DMS114 treated with DMSO at 0.1 percent for 48 hours (cell line): ENCODE data around the gene ISG20.

ENCODE experiments used
- DNase-seq: peaks from one replicate; lab custom pipeline; 2025; ENCODE audit not compliant: unreplicated experiment; lab: John Stamatoyannopoulos, UW

Gene ISG20

GRCh38 chr15:88653200-88654064, 14.6 kb downstream of the ISG20 start:
- no peak for DNase-seq

DNA sequence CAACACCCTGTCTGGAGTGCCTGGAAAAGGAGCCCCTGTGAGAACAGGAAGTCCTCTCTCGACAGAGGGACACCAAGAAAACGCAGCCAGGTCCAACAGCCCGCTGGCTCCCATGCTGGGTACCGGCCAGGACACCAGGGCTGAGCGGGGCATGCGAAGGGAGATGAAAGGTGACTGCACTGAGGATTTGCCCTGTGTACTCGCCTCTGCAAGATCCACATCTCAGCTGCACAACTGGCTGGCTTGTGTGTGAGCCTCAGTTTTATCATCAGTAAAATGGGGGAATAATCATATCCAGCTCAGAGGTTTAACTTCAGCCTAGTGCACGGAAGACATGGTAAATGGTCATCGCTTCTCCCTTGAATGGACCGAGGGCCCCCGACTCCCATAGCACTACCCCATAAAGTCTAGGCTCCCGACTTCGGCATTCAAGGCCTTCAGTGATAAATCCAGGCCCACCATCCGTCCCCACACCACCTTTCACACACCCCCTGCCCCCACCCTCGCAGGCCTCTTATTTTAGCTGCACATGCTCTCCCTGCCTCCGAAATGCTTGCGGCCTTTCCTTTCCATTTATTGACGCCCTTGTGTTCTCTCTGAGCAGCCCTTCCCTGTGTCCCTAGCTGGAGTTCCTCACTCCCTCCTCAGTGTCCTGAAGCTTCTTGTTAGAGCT, 15.8 kb downstream of the ISG20 start:
- DNase-seq: no peak

DNA sequence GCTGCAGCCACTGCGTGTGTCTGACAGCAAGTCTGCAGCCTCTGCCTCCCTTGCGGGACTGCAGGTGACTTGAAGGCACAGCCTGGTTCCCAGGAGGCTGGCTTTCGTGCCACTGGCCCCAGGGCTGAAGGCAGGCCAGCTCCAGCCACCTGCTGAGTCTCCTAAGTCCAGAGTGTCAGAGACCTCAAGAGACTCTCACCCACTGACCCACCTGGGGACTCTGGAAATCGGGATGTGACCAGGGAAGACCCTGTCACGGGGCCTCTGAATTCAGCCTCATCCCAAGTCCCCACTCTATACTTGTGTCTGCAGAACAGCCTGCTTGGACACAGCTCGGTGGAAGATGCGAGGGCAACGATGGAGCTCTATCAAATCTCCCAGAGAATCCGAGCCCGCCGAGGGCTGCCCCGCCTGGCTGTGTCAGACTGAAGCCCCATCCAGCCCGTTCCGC, 16.3 kb downstream of the ISG20 start:
- DNase-seq: no peak

- no peak for DNase-seq
Observed at GRCh38 chr15:88655800-88656488, 17.1 kb downstream of the ISG20 start.

GRCh38 chr15:88656760-88657221, 18.0 kb downstream of the ISG20 start:
- DNase-seq: no peak

DNA sequence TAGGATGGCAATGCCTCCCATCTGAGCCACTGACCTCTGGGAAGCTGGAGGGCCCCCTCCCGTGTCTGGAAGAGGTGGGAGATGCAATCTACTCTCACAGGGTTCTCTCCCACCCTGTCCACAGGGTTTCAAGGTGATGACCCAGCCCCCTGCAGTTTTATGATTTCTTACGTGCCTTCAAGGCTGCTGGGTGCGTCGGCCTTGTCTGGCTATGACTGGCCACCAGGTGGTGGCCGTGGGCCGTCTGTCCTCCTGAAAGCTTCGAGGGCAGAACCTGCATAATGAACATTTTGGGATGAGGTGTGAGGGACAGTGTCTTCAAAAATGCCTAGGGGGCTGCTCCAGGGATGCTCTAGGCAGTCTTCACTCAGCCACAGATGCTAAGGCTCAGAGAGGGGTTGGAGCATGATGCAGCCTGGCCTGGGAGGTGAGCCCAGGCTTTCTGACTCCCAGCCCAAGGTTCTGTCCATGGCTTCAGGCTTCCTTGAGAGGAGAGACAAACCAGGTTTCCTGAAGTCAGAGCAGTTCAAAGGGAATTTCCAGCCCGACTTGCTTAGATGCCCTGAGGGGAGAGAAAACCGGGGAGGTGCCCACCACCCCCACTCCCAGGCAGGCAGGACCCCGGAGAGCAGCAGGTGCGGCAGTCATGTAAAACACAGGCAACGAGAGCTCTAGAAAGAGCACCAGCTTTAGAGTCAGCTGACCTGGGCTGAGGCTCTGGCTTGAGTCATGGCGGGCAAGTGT, 18.7 kb downstream of the ISG20 start:
- DNase-seq: peak; percentile 36

- no peak for DNase-seq
Observed at GRCh38 chr15:88658070-88658965, 19.5 kb downstream of the ISG20 start.

DNA sequence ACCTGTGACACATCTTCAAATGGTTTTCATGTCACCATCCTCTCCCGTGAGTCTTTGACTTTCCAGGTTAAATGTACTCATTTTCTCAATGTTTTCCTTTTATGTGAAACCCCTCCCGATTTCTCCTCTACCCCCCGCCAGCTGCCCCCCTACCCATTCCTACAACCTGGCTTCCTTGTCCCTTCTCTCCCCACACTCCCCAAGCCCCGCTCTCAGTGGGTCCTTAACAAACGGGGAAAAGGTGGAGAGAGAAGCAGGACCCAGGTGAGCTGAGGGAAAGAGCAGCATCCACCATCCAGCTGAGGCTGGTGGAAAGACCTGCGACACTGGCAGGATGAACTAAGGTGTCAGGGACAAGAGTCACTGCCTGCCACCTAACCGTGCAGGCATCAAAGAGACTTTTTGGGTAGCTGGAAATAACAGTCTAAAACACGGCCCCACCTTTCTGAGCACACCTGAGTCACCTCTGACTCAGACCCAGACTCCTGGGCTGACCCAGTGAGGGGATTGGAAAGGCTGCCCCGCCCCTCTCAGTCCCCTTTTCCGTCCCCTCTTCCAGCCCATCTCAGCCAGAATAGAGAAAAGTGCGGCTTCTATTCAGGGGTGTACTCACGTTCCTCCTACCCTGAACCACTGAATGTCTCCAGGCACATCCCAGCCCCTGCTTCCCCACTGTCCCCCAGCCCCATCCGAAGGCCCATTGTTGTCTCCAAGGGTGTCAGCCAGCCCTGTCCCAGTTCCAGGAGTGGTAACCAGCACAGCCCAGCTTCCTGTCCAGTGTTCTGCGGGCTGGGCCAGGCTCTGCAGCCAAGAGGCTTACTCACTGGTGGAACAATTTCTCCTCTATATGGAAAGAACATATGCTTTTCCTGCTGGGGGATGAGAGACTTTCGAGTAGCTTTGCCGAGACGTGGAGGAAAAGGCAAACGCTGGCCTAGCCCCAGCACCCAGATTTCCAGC, 20.4 kb downstream of the ISG20 start:
- DNase-seq: no peak

DNA sequence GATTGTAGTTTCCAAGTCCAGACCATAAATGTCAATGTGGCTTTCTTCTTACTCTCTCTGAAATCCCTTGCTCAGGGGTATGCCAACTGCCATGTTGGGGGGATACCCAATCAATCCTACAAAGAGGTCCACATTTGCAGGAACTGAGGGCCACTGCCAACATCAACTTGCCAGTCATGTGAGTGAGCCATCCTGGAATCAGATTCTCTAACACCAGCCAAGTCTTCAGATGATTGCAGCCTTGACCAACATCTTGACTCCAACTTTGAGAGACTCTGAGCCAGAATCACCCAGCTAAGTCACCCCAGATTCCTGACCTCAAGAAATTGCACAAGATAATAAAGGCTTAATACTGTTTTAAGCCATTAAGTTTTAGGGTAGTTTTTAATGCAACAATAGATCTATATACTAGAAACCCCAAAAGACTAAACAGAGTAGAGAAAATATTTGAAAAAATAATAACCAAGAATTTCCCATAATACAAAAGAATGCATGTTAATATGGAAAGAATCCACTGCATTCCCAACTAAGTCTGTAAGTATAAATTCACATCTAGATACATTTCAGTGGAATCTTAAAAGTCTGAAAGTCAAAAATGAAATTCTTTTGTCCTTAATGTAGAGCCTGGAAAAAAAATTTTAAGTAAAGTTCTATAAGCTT, 22.4 kb downstream of the ISG20 start:
- DNase-seq: no peak

DNA sequence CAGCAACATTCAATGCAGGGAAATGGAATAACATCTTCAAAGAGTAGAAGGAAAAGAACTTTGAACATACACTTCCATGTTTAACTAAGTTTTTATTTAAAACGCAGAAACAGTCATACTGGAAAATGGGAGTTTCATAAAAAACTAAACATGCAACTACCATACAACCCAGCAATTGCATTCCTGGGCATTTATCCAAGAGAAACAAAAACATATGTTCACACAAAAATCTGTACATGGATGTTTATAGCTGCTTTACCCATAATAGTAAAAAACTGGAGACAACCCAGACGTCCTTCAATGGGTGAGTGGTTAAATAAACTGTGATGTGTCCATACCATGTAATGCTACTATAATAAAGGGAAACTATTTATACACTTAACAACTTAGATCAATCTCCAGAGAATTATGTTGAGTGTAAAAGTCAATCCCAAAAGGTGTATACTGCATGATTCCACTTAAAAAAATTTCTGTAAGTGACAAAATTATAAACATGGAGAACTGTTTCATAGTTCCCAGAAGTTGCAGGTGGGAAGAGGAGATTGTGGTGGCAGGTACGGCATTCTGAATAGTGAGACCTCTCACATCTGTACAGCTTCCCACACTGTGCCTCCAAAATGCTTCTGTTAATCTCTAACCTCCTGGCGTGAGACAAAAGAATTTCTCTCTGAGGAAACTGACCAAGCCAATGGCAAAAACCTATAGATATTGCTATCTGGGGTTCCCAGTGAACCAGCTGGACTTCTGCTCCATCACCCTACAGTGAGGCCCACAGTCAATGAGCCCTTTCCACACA, 23.1 kb downstream of the ISG20 start:
- DNase-seq: no peak

DNA sequence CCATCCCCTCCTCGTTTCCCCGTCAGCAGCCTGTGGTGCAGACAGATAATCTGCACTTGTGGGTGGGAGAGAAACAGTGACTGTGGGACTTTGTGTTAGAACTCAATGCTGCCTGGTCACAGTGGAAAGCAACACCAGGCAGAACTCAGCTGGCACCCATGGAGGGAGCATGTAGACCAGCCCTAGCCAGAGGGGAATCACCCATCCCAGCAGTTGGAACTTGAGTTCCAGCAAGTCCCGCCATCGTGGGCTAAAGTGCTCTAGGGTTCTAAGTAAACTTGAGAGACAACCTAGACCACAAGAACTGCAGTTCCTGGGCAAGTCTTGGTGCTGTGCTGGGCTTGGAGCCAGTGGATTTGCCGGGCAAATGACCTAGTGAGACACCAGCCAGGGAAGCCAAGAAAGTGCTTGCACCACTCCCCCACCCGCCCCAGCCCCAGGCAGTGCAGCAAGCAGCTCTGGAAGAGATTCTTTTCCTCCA, 24.4 kb downstream of the ISG20 start:
- no peak for DNase-seq

DNA sequence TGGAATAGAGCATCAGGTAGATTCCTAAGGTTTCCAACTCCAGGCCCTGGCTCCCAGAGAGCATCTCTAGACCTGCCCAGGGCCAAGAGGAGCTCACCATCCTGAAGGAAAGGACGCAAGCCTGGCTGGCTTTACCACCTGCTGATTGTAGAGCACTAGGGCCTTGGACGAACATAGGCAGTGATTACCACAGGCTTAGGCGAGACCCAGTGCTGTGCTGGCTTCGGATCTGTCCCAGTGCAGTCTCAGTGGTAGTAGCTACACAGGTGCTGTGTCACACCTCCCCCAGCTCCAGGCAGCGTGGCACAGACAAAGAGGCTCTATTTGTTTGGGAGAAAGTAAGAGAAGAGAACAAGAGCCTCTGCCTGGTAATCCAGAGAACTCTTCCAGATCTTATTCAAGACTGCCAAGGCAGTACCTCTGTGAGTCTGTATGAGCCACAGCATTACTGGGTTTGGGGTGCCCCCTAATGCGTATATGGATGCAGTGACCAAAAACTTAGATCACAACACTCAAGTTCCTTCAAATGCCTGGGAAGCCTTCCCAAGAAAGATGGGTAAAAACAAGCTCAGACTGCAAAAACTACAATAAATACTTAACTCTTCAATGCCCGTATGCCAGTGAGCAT, 25.4 kb downstream of the ISG20 start:
- DNase-seq: no peak

GRCh38 chr15:88674661-88675060, 35.8 kb downstream of the ISG20 start:
- DNase-seq: no peak

- no peak for DNase-seq
Observed at GRCh38 chr15:88678755-88679154, 39.9 kb downstream of the ISG20 start.

DNA sequence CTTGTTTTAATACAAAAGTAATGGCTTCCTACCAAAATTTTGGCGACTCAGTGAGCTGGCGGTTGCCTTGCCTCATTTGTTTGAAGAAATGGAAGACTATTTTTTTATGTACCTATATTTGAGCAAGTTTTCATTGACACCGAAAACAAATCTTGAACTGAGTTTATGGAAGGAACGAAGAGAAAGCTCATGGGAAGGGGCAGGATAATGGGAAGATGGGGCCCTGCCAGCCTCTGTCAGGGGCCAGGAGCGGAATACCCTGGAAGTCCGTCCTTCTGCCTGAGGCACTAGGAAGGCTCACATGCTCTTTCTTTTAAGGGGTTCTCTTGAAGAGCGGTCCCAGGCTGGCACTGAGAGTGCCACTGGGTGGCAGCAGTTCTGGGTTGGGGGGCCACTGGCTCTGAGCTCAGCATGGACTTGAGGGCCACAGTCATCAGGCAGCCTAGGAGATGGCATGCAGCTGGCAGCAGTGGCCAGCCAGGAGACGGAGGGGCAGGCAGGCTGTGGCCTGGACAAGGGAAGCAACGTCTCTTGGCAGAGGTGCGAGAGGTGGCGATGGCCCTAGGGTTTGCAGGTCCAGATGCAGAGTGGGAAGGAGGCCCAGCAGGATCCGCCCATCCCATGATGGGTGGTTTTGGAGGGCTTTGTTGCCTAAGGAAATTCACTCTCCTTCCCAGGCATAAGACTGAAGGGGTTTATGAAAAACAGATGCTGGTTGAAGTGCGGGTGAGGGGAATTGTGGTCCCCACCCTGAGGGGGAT, 41.6 kb downstream of the ISG20 start:
- DNase-seq: no peak

DNA sequence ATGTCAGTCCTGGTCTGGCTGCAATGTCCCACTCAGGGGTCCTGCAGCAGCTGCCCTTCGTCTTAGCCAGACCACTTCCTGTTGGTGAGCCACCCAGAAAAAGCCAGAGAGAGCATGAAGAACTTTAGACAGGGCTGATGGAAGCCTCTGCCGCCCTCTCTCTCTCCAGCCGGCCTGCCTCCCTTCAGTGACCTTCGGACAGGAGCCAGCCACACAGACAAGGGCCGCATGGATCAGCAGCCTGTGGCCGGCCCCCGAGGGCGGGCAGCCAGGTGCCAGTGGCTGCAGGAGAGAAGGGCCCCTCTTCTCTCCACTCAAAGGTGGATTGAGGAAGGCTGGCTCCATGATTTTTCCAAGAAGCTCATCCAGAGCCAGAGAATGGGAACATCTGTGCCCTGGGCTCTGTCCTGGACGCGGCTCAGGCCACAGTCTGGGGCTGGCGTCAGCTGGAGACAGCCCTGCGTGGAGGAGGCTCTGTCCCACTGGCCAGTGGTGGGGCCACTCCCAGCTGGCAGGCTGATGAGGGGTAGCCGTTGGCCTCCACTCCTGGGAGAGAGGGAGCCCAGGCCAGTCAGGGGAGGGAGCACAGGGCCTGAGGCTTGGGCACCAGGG, 42.9 kb downstream of the ISG20 start:
- no peak for DNase-seq
